ENCODE results near the gene TRPM3.

TRPM3 gene

DNA sequence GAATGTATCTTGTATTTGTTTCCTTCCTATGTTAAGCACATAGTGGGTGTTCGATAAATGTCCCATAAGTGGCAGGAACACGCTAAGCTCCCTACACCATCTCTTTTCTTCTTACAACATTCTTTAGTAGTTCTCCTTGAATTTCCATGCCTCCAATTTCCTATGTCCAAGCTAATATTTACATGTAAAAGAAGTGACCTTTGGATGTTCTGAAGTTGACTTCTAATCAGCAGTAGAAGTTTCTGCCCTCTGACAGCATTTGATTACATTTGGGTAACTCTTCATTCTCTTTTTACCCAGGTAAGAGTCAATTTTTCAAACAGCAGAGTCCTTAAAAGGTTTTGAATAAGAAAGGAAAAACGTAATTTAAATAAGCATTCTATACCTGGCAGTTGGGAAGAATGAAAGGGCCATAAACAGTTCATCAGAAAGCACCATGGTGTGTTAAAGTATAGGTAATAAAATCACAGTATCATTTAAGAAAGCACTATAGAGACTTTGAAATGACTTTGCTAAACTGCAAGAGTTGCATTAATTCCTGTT, 78.9 kb downstream of the TRPM3 start:
- no peaks in the 10 kb centered on the region for H3K27me3 ChIP-seq (ENCODE audit: control insufficient read depth, insufficient read depth, low read length)
- H3K27ac ChIP-seq (ENCODE audit: low read length), result no peak overlapping the region
- peaks cover 8% of the 10 kb centered on the region for H3K4me1 ChIP-seq (ENCODE audit: control insufficient read depth, low read depth, low read length)
- H3K9ac ChIP-seq (ENCODE audit: low read length), result no peak overlapping the region
- no peaks in the 10 kb centered on the region for H3K36me3 ChIP-seq (ENCODE audit: control insufficient read depth, low read depth, low read length)
- H3K9me3 ChIP-seq (ENCODE audit: control insufficient read depth, low read depth, low read length), result no peaks in the 10 kb centered on the region
- no peak overlapping the region for H3K4me3 ChIP-seq (ENCODE audit: low read length)

DNA sequence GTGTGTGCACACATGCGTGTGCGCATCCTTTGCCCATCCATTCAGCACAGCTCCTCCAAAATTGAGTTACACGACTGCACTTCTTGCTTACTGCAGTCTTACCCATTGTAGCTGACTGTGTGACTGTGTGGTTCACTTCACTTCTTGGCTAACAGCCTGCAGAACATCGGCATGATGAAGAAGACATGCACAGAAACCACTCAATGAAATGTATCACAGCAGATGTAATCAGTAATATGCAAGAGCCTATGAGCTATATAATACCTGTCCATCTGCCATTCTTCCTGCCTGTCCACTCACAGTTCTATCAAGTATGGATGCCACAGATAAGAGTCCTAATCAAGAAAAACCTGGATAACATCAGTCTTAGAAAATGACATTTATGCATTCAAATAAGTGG, 83.9 kb downstream of the TRPM3 start:
- Histone ChIP-seq H3K9ac (ENCODE audit: low read length) (no peak overlapping the region), H3K4me1 (ENCODE audit: control insufficient read depth, low read depth, low read length) (peaks cover 3% of the 10 kb centered on the region), H3K27ac (ENCODE audit: low read length) (no peak overlapping the region), H3K4me3 (ENCODE audit: low read length) (no peak overlapping the region), H3K36me3 (ENCODE audit: control insufficient read depth, low read depth, low read length) (no peaks in the 10 kb centered on the region), H3K27me3 (ENCODE audit: control insufficient read depth, insufficient read depth, low read length) (no peaks in the 10 kb centered on the region), H3K9me3 (ENCODE audit: control insufficient read depth, low read depth, low read length) (no peaks in the 10 kb centered on the region)

DNA sequence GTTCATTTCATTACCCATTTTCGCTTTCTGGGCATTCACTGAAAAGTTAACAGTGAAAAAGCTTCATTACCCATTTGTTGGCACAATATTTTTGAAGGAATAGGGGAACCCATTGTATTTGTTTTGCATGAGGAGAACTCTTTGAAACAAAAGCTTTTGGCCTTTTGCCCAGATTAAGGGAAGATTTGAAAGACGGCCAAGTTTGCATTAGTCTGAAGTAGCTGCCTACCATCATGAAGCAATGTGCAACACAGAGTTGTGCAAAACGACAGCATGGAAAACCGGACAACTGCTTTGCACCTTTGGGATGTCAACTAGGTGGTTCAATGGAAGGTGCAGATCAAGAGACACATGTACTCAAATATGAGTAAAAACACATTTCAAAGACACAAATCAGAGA, 84.9 kb downstream of the TRPM3 start:
- Histone ChIP-seq H3K4me1 (ENCODE audit: control insufficient read depth, low read depth, low read length) (no peaks in the 10 kb centered on the region), H3K4me3 (ENCODE audit: low read length) (no peak overlapping the region), H3K36me3 (ENCODE audit: control insufficient read depth, low read depth, low read length) (no peaks in the 10 kb centered on the region), H3K27ac (ENCODE audit: low read length) (no peak overlapping the region), H3K9me3 (ENCODE audit: control insufficient read depth, low read depth, low read length) (no peaks in the 10 kb centered on the region), H3K27me3 (ENCODE audit: control insufficient read depth, insufficient read depth, low read length) (no peaks in the 10 kb centered on the region), H3K9ac (ENCODE audit: low read length) (no peak overlapping the region)

DNA sequence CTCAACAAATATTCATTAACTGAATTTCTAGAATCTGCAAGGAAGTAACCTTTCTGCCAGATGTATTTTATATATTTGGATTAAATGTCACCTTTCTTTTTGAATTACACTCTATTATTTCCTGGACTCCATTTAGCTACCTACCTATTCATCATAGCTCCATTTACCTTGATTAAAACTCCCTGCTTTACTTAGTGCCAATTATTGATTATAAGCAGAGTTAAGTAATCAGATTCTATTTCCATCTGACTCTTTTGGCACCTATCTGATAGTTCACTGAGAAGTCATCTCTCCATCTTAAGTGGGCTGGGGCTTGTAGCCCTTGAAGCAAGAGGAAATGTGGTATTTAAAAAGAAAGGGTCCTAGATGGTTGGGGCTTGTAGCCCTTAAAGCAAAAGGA, 88.6 kb downstream of the TRPM3 start:
- Histone ChIP-seq H3K36me3 (ENCODE audit: control insufficient read depth, low read depth, low read length) (no peaks in the 10 kb centered on the region), H3K27me3 (ENCODE audit: control insufficient read depth, insufficient read depth, low read length) (no peaks in the 10 kb centered on the region), H3K9me3 (ENCODE audit: control insufficient read depth, low read depth, low read length) (no peaks in the 10 kb centered on the region), H3K4me1 (ENCODE audit: control insufficient read depth, low read depth, low read length) (peaks cover 10% of the 10 kb centered on the region), H3K4me3 (ENCODE audit: low read length) (no peak overlapping the region), H3K27ac (ENCODE audit: low read length) (no peak overlapping the region), H3K9ac (ENCODE audit: low read length) (no peak overlapping the region)

GRCh38 chr9:71025728-71026127, 95.7 kb downstream of the TRPM3 start:
- H3K27me3 ChIP-seq (ENCODE audit: control insufficient read depth, insufficient read depth, low read length), result no peaks in the 10 kb centered on the region
- H3K27ac ChIP-seq (ENCODE audit: low read length), result no peak overlapping the region
- H3K9me3 ChIP-seq (ENCODE audit: control insufficient read depth, low read depth, low read length), result no peaks in the 10 kb centered on the region
- H3K4me1 ChIP-seq (ENCODE audit: control insufficient read depth, low read depth, low read length), result peaks cover 13% of the 10 kb centered on the region
- no peak overlapping the region for H3K4me3 ChIP-seq (ENCODE audit: low read length)
- H3K9ac ChIP-seq (ENCODE audit: low read length), result no peak overlapping the region
- H3K36me3 ChIP-seq (ENCODE audit: control insufficient read depth, low read depth, low read length), result no peaks in the 10 kb centered on the region

DNA sequence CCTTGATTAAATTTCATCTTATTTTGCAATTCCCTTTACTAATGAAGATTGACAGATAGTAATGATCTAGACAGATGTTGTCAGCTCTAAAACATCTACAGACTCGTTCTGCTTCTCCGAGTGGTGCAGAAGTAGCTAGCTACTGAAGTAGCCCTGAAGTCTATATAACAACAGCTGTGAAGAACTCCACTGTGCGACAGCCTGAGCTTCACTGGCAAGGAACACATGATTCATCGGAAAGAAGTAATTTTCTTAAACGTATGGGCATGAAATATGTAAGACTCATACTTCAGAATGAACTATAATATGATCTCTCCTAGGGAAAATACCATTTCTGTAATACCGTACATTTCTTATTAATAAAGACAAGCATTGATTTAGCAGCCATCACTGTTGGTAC, 96.2 kb downstream of the TRPM3 start:
- Histone ChIP-seq H3K27me3 (ENCODE audit: control insufficient read depth, insufficient read depth, low read length) (no peaks in the 10 kb centered on the region), H3K36me3 (ENCODE audit: control insufficient read depth, low read depth, low read length) (no peaks in the 10 kb centered on the region), H3K9me3 (ENCODE audit: control insufficient read depth, low read depth, low read length) (no peaks in the 10 kb centered on the region), H3K4me3 (ENCODE audit: low read length) (no peak overlapping the region), H3K27ac (ENCODE audit: low read length) (no peak overlapping the region), H3K9ac (ENCODE audit: low read length) (no peak overlapping the region), H3K4me1 (ENCODE audit: control insufficient read depth, low read depth, low read length) (peaks cover 13% of the 10 kb centered on the region)

GRCh38 chr9:71010258-71010657, 111.2 kb downstream of the TRPM3 start:
- Histone ChIP-seq H3K4me1 (ENCODE audit: control insufficient read depth, low read depth, low read length) (no peaks in the 10 kb centered on the region), H3K27ac (ENCODE audit: low read length) (no peak overlapping the region), H3K36me3 (ENCODE audit: control insufficient read depth, low read depth, low read length) (no peaks in the 10 kb centered on the region), H3K9me3 (ENCODE audit: control insufficient read depth, low read depth, low read length) (peaks cover 10% of the 10 kb centered on the region), H3K27me3 (ENCODE audit: control insufficient read depth, insufficient read depth, low read length) (no peaks in the 10 kb centered on the region), H3K9ac (ENCODE audit: low read length) (no peak overlapping the region), H3K4me3 (ENCODE audit: low read length) (no peak overlapping the region)

- Histone ChIP-seq H3K27me3 (ENCODE audit: control insufficient read depth, insufficient read depth, low read length) (no peaks in the 10 kb centered on the region), H3K9me3 (ENCODE audit: control insufficient read depth, low read depth, low read length) (peaks cover 16% of the 10 kb centered on the region), H3K36me3 (ENCODE audit: control insufficient read depth, low read depth, low read length) (no peaks in the 10 kb centered on the region), H3K4me3 (ENCODE audit: low read length) (no peak overlapping the region), H3K27ac (ENCODE audit: low read length) (no peak overlapping the region), H3K9ac (ENCODE audit: low read length) (no peak overlapping the region), H3K4me1 (ENCODE audit: control insufficient read depth, low read depth, low read length) (no peaks in the 10 kb centered on the region)
These were observed 116.0 kb downstream of the TRPM3 start for GRCh38 chr9:71005456-71005855.

- Histone ChIP-seq H3K9ac (ENCODE audit: low read length) (no peak overlapping the region), H3K27ac (ENCODE audit: low read length) (no peak overlapping the region), H3K4me1 (ENCODE audit: control insufficient read depth, low read depth, low read length) (no peaks in the 10 kb centered on the region), H3K36me3 (ENCODE audit: control insufficient read depth, low read depth, low read length) (no peaks in the 10 kb centered on the region), H3K9me3 (ENCODE audit: control insufficient read depth, low read depth, low read length) (peaks cover 16% of the 10 kb centered on the region), H3K27me3 (ENCODE audit: control insufficient read depth, insufficient read depth, low read length) (no peaks in the 10 kb centered on the region), H3K4me3 (ENCODE audit: low read length) (no peak overlapping the region)
These were observed 117.2 kb downstream of the TRPM3 start for GRCh38 chr9:71004196-71004595.

GRCh38 chr9:71003346-71003745, 118.1 kb downstream of the TRPM3 start:
- Histone ChIP-seq H3K36me3 (ENCODE audit: control insufficient read depth, low read depth, low read length) (no peaks in the 10 kb centered on the region), H3K4me3 (ENCODE audit: low read length) (no peak overlapping the region), H3K9ac (ENCODE audit: low read length) (no peak overlapping the region), H3K27me3 (ENCODE audit: control insufficient read depth, insufficient read depth, low read length) (no peaks in the 10 kb centered on the region), H3K27ac (ENCODE audit: low read length) (no peak overlapping the region), H3K4me1 (ENCODE audit: control insufficient read depth, low read depth, low read length) (no peaks in the 10 kb centered on the region), H3K9me3 (ENCODE audit: control insufficient read depth, low read depth, low read length) (peaks cover 16% of the 10 kb centered on the region)

DNA sequence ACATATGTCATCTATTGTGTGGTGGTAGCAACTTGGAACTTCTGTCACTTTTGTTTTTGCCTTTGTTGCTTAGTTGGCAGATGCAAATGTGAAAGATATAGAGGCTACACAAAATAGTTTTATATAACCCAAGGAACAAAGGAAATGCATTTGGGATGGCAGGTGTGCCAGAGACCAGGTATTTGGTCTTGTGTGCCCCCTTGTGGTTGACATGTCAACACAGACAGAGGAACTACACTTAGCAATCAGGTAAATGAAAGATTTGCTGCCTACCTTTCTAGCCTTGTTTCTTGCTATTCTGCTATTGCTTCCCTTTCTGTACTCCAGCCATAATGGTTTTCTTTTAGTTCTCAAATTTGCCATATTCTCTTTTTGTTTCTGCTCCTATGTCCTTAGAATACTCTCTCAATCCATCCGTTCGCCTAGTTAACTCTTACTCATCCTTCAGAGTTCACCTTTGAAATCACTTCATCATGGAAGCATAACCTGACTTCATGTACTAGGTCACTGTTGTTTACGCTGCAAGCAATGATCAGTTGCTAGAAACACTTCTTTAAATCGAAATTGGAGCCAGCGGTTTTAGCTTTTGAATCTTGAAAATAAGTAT, 119.5 kb downstream of the TRPM3 start:
- H3K9ac ChIP-seq (ENCODE audit: low read length), result no peak overlapping the region
- H3K36me3 ChIP-seq (ENCODE audit: control insufficient read depth, low read depth, low read length), result no peaks in the 10 kb centered on the region
- no peak overlapping the region for H3K27ac ChIP-seq (ENCODE audit: low read length)
- H3K27me3 ChIP-seq (ENCODE audit: control insufficient read depth, insufficient read depth, low read length), result no peaks in the 10 kb centered on the region
- no peak overlapping the region for H3K4me3 ChIP-seq (ENCODE audit: low read length)
- no peaks in the 10 kb centered on the region for H3K4me1 ChIP-seq (ENCODE audit: control insufficient read depth, low read depth, low read length)
- H3K9me3 ChIP-seq (ENCODE audit: control insufficient read depth, low read depth, low read length), result peaks cover 16% of the 10 kb centered on the region

DNA sequence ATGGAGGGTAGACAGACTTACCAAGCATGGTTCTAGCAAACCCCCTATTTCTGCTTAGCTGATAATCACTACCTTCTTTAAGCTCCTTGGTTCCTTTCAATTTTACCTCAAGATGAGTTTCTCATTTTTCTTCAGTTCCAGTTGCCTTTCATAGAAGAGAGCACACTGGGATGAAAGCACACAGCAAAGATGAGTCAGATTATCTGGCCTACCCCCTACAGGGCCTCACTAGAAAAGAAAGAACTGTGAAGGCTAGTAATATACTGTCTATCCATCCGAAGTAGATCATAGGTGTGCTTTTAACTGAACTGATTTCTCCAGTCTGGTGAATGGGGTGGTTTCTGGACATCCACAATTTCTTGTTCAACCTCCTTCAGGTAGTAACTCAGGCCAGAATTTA, 122.5 kb downstream of the TRPM3 start:
- Histone ChIP-seq H3K27me3 (ENCODE audit: control insufficient read depth, insufficient read depth, low read length) (no peaks in the 10 kb centered on the region), H3K4me3 (ENCODE audit: low read length) (no peak overlapping the region), H3K27ac (ENCODE audit: low read length) (no peak overlapping the region), H3K9ac (ENCODE audit: low read length) (no peak overlapping the region), H3K4me1 (ENCODE audit: control insufficient read depth, low read depth, low read length) (peaks cover 6% of the 10 kb centered on the region), H3K36me3 (ENCODE audit: control insufficient read depth, low read depth, low read length) (no peaks in the 10 kb centered on the region), H3K9me3 (ENCODE audit: control insufficient read depth, low read depth, low read length) (no peaks in the 10 kb centered on the region)
